GM12892 (cell line): Measurements from ENCODE around the gene POU6F2.

Source experiments
- DNase-seq: peaks from one replicate; pipeline ENCODE4 v3.0.0; 2011; ENCODE audit not compliant: insufficient read length
- FAIRE-seq: peaks from 2 replicates; lab custom pipeline; 2011; peaks lifted over from hg19 to GRCh38; lab: Jason Lieb, UNC
- POLR2A ChIP-seq: IDR thresholded peaks from 2 replicates; pipeline ENCODE4 v1.6.1; 2011; ENCODE audit warnings: low read depth, low read length, control low read depth
- POLR2AphosphoS5 ChIP-seq: IDR thresholded peaks from 2 replicates; pipeline ENCODE4 v1.6.1; 2011; ENCODE audit warnings: low read depth, low read length, control low read depth
- TAF1 ChIP-seq: IDR thresholded peaks from 2 replicates; pipeline ENCODE4 v1.6.1; 2011; ENCODE audit warnings: low read depth, mild to moderate bottlenecking, control low read depth, low read length, borderline replicate concordance

POU6F2 gene

DNA sequence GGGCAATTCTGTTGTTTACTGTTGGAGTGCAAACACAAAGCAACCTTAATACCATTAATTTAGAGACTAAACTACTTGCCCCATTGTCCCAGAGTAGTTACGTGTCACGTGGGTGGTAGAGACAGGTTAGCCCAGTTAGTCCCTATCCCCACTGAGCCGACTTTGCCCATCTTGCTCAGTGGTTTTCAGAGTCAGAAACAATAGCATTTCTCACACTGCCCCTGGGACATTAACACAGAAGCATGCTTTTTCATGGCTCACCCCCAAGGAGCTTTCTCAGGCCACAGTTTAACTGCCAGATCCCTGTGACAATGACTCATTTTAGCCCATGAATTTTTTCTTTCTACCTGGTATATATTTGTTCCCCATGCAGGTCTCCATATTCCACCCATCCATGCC lies 271.0 kb downstream of the POU6F2 start:
- no peak for TF ChIP-seq POLR2A
- no peak for TF ChIP-seq POLR2AphosphoS5
- no peak for TF ChIP-seq TAF1
- no peak for DNase-seq
- FAIRE-seq = no peak

DNA sequence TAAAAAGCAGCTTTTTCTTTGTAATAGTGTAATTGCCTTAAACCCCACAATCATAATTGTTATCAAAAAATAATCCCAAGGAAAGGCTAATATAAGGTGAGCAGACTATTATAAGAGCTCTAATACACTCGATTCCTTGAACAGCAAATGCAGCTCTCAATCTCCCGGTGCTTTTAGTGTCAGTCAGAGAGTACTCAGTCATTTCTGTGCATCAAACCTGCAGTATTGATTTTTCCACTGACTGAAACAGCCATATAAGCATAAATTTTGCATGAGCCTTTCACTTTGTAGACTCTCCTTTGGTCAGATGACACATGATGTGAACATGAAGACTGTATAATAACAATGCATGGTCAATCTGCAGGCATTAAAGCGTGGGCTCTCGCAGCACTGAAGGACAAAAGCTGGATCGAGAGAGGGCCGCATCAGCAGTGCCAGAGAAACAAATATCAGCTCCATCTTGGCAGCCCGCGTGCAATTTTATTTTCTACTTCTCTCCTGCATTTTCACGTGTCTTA lies 272.0 kb downstream of the POU6F2 start:
- no peak for FAIRE-seq
- DNase-seq = no peak
- TF ChIP-seq TAF1 (no peak), POLR2AphosphoS5 (no peak), POLR2A (no peak)

DNA sequence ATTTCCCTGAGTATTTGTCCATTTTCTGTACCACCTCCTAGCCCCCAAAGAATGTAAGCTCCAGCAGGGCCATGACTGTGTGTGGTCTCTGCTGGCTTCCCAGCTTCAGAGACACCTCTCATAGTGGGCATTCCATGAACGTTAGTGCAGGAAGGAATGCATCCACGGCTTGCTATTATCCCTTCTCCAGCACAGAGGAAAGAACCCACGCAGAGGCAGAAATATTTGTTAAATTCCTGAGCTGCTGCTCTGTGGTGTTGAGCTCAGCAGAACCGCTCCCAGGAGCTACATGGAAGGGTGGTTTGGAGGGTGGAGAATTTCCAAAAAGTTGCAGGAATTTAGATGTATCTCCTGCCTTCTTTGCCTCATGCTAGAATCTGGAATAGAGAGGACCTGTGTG lies 275.2 kb downstream of the POU6F2 start:
- DNase-seq (no peak), FAIRE-seq (no peak)
- no peak for TF ChIP-seq TAF1
- TF ChIP-seq POLR2AphosphoS5 = no peak
- no peak for TF ChIP-seq POLR2A

DNA sequence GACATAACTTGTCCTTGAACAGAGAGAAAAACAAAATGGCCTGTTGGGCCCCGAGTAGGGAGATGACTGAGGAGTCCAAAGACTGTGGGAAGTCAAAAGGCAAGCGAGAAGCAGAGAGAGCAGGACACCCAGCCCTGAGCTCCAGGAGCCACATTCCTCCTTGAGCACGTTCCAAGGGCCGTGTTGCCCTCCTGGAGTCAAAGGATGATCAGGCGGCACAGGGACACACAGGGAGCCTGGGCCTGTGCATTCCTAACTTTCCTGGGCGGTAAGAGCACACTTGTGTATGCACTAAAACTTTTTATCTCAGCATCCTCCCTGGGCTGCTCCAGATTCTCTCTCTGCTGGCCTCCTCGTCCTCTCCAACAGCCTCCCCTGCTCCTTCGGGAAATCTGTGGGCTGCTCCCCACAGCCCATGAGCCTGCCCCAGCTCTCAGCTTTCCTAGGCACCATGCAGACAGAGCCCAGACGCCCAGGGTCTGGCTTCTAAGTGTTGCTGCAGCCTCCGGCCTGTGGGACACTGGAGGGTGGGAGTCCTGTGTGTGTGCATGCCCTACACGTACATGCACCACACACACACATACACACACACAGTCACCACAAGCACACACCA lies 281.8 kb downstream of the POU6F2 start:
- DNase-seq (no peak), FAIRE-seq (no peak)
- TF ChIP-seq POLR2AphosphoS5 (no peak), POLR2A (no peak), TAF1 (no peak)

DNA sequence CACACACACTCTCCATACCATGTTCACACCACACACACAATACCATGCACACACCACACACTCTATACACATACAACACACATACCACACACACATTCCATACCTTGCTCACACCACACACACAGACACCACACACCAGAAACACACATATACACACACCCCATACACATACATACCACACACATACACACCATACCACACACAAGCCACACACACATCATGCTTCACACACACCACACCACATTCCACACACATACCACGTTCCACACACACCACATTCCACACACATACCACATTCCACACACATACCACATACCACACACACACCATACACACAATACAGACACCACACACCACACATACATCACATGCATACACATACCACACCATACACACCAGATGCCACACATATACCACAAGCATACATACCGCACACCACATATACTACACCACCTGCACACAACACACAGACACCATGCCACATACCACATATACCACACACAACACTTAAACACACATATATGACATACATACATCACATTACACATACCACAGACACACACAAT lies 282.7 kb downstream of the POU6F2 start:
- TF ChIP-seq TAF1 (no peak), POLR2AphosphoS5 (no peak), POLR2A (no peak)
- FAIRE-seq = no peak
- no peak for DNase-seq

DNA sequence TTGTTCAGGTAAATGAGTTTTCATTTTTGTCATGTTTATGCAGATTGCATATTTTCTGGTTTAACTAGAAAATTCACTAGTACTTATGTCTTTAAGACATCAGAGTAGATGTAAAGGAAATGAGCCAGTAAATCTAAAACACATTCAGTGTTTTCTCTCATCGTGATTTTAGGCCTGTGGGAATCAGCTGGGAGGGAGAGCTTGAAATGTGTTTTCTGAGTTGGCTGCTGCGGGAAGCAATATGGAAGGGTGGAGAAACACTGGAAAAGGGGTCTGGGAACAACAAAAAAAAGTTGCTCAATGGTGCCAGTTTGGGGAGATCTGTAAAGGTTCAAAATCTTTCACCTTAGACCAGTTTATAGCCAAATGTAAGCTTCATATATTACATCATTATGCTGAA lies 284.1 kb downstream of the POU6F2 start:
- FAIRE-seq (no peak), DNase-seq (no peak)
- TF ChIP-seq TAF1 = no peak
- no peak for TF ChIP-seq POLR2A
- TF ChIP-seq POLR2AphosphoS5 = no peak

DNA sequence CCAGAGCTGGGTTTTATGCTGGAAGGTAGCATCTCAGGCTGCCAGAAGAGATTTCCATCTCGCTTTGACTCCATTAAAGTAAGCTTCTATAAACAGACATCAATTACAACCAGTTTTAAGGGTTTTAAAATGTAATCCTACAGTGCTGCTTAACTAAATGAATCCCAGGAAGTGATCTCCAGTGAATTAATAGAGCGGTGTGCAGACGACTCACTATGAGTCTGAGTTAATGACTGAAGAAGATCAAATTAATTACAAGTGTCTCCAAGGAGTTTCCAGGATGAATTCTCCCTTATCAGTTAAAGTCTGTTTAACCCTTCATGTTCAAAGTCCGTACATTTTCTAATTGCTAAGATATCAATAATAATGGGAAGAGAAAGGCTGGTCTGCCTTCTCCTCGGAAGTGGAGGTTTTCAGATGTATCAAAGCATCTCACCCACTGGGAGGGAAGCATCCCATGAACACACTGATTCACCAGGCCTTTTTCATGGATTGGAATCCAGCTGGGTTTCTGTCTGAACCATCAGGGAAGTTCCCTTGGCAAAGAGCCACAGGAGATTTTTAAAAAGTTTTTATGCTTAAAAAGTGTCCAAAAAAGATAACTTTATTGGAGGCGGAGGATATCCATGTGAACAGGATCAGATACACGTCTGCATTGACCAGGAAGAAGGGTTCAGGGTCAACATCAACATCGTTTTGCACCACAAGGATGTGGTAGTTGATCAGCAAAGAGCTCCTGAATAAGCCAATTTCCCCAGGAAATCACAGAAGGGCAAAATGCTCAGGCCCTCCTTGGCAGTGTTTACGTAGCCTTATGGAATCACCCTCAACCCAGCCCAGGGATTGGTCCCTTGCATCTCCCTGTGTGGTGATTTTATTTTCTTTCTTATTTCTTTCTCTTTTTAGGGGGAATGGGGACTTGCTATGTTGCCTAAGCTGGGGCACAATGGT lies 288.2 kb downstream of the POU6F2 start:
- no peak for FAIRE-seq
- TF ChIP-seq POLR2AphosphoS5 (no peak), POLR2A (no peak), TAF1 (no peak)

DNA sequence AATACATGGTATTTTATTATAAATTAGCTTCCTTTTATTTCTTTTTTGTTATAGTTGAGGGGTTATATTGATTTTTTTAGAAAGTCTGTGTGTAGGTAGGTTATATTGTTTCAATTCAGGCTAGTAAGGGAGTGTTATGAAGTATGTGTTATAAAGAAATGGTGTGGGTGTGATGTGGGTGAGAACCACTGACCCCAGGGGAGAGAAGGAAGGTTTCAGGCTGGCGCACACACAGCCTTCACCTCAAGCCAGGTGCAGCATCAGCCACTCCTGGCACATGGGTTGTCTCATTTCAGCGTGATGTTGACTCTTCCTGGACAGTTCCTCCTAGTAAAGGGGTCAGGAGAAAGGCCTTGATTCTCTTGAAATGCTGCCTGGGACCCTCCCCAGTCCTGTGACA lies 291.3 kb downstream of the POU6F2 start:
- no peak for DNase-seq
- no peak for TF ChIP-seq POLR2A
- TF ChIP-seq POLR2AphosphoS5 = no peak
- no peak for TF ChIP-seq TAF1
- no peak for FAIRE-seq

More for the DNA sequence above, 288.2 kb downstream of the POU6F2 start:
- DNase-seq = no peak

DNA sequence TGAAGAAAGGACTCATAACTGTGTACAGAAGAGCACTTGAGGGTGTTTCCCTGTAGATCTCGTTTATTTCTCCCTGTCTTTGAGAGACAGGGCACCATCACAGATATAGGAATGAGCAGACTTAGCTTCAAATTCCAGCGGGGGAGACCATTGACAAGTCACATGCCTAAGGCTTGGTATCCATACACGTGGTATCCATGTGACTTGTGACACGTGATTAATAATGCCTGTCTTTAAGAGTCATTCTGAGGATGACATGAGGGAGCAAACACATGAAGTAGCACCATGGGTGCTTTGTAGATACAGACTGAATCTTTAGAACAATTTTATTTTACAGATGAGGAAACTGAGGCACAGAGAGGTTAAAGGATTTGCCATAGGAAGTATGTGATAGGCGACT lies 292.3 kb downstream of the POU6F2 start:
- DNase-seq (no peak), FAIRE-seq (no peak)
- no peak for TF ChIP-seq POLR2AphosphoS5
- TF ChIP-seq TAF1 = no peak
- no peak for TF ChIP-seq POLR2A

DNA sequence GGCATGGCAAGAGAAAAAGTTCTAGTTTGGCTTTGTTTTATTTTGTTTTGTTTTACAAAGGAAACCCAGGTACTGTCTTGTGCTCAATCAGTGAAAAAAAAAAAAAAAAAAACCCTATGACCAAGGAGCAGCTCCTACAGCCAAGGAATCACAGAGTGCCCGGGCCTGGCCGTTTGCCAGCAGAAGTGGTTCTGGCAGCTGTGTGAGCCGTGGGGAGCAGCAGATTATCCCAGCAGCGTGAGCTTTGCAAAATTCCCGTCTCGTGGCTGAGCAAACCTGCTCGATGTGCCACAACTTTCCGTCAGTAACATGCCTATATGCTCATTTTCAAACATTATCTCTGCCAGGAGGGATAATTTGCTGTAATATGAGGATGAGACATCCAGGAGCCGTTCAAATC lies 293.7 kb downstream of the POU6F2 start:
- TF ChIP-seq POLR2AphosphoS5 = no peak
- no peak for TF ChIP-seq TAF1
- no peak for TF ChIP-seq POLR2A
- FAIRE-seq (no peak), DNase-seq (no peak)

DNA sequence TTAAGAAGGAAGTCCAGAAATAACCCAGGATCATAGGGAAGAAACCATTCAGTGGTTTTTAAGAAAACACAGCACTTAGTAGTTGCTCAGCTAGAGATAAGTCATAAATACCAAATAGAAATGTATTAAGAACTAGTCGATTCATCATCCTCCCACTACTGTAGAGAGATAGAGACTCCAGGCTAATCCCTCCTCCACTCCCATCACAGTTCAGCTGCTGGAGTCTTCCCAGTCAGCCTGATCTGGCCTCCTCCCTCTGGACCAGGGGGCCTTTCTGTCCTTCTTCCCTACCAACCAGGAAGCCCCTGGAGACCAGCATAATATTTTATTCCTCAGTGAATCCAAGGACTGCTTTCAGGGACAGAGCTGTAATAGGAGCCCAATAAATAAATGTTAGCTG lies 294.4 kb downstream of the POU6F2 start:
- no peak for FAIRE-seq
- no peak for DNase-seq
- TF ChIP-seq POLR2A (no peak), POLR2AphosphoS5 (no peak), TAF1 (no peak)

DNA sequence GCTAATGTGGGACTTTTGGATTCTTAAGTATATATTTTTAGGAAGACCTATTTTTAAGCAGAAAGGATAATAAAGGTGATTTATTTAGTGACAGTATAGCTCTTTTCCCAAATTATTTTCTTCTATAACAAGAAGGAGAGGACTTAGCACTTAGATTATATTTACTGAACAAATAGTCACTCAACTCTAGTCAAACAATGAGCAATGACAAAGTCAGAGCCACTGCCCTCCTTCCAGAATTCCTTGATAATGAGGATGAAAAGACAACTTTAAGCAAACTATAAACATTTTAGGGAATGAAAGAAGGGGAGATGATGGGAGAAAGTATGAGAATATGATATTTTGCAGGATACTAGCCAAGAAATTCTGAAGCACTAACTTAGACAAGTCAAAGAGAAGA lies 295.0 kb downstream of the POU6F2 start:
- DNase-seq (no peak), FAIRE-seq (no peak)
- TF ChIP-seq POLR2AphosphoS5 (no peak), POLR2A (no peak), TAF1 (no peak)
